GM18526 (cell line): ENCODE results near the gene MORC1.

Source experiments
- POLR2A ChIP-seq: IDR thresholded peaks from 3 replicates; pipeline ENCODE4 v1.6.1; 2011; ENCODE audit not compliant: insufficient read length; ENCODE audit errors: extremely low read depth

The MORC1 gene, protein sequence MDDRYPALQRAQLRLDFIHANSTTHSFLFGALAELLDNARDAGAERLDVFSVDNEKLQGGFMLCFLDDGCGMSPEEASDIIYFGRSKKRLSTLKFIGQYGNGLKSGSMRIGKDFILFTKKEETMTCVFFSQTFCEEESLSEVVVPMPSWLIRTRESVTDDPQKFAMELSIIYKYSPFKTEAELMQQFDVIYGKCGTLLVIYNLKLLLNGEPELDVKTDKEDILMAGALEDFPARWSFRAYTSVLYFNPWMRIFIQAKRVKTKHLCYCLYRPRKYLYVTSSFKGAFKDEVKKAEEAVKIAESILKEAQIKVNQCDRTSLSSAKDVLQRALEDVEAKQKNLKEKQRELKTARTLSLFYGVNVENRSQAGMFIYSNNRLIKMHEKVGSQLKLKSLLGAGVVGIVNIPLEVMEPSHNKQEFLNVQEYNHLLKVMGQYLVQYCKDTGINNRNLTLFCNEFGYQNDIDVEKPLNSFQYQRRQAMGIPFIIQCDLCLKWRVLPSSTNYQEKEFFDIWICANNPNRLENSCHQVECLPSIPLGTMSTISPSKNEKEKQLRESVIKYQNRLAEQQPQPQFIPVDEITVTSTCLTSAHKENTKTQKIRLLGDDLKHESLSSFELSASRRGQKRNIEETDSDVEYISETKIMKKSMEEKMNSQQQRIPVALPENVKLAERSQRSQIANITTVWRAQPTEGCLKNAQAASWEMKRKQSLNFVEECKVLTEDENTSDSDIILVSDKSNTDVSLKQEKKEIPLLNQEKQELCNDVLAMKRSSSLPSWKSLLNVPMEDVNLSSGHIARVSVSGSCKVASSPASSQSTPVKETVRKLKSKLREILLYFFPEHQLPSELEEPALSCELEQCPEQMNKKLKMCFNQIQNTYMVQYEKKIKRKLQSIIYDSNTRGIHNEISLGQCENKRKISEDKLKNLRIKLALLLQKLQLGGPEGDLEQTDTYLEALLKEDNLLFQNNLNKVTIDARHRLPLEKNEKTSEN

DNA sequence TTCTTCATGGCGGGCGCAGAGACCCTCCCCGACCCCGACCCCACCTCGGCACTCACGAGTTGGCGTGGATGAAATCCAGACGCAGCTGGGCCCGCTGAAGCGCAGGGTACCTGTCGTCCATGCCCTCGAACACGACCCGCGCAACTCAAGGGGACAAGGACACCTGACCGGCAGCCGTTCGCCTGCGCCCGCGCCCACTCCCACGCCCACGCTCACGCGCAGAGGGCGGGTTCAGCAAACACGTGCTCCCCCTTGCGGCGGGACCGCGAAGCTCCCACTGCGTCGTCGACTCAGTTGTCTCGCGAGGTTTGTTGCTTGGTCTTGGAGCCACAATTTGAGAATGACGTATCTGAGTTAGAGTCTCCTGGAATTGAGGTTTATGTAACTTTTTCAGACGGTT is at the start of gene MORC1:
TSS of gene MORC1 (minus strand) at position 196 of the 400 bp plus-strand sequence. CDS start at position 121, 75 bp downstream.
- no peak for TF ChIP-seq POLR2A

DNA sequence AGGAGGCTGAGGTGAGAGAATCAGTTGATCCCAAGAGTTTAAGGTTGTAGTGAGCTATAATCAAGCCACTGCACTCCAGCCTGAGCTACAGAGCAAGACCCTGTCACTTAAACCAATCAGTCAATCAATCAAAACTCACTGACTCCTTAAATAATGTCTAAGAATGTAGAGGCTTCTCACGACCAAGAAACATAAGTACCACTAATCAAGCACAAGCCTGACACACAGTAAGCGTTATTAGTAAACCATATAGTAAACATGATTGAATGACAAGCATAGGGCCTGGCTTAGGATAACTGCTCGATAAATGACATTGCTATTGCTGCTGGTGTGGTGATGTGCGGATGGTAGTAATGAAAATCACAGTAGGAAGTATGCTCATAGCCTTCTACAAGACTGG is 48.0 kb upstream of the MORC1 start:
- TF ChIP-seq POLR2A = no peak

DNA sequence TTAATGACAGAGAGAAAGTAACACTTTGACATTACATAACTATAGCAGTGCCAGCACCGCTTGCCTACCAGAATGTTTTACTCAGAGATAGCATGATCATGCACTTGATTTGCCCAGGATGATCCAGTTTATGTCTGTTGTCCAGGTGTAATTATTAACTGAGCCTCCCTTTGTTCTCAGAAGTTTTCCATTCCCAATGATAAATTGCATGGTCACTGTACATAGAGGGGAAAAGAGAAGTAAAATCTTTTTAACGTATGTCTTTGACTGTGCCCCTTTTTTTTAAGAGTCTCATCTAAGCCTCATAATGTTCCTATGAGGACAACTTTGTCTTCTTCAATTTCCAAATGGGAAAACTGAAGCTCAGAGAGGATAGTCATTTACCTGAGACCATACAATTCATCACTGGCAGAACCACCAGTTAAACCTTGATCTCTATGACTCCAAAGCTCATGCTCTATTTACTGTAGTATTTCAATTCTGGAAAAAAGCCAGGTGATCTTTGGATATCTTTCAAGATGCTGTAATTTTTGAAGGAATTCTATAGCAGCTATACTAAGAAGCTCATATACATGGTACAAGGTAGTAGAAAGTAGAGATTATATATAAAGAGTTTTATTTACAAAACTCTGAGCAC is 43.7 kb upstream of the MORC1 start:
- TF ChIP-seq POLR2A = no peak

DNA sequence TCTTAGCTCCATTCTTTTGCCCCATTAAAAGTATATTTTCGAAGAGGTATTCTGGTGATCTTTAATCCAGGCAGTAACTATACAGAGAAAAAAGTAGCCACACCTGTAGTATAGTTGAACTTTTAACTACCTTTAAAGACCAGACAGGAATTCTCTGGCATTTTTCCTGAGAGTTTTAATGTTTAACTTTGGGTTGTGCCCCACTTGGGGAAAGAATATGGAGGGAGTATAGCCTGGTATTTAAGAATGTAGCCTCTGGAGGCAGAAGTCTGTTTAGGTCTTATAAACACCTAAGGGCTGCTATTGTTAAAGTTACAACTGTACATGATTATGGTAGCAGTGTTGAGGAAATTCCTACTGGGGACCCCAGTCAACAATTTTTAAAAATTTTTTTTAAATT is 37.9 kb upstream of the MORC1 start:
- TF ChIP-seq POLR2A = no peak

DNA sequence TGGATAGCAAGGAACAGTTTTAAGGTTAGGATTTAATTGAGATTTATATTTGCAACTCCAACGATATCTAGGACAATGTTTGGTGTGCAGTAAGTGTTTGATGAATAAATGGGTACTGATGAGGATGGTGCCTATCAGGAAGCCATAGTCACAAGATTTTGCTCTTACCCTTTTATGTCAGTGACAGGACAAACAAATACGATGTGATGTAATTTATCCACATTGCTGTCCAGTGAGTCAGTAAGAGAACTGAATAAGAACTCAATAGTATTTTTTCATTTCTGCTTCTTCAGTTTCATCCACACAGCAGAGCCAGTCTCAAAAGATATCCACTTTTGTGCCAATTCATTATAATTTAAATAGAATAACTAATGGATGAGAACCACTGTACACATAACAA is 37.0 kb upstream of the MORC1 start:
- TF ChIP-seq POLR2A = no peak

- no peak for TF ChIP-seq POLR2A
Measured at GRCh38 chr3:109152320-109152719, 34.4 kb upstream of the MORC1 start.

DNA sequence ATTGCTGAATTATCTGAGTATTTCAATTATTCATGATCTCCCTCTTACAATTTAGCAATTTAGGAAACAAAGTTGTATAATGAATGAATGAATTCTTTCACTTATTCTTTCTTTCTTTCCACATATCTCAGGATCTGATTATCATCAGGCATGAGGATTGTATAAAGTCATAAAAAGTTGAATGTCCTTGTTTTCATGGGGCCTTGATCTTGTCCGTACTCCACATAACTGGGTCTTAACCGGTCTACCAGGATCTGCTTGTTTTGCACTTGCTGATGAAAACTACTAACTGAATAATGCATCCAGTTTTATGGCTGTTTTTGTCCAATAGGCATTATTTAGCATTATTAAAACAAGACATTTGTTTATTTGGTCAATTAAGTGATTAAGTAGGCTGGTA is 31.1 kb upstream of the MORC1 start:
- no peak for TF ChIP-seq POLR2A

DNA sequence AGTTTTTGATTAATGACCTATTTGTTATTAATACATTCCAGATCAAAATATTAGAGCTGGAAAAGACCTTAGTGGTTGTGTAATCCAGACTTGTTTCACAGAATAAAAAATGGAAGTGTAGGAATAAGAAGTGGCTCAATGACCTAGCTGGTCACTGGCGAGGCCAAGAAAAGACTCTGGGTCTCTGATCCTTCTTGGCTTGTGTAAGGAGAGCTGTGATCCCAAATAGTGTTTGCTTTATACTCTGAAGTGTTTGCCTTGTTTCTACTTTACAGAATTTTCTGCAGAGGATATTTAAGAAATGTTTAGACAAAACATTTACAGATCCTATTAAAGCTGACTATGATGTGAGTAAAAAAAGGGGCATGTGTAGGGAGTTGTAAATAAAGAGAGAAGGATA is 25.7 kb upstream of the MORC1 start:
- TF ChIP-seq POLR2A = no peak

GRCh38 chr3:109140318-109140717 is 22.4 kb upstream of the MORC1 start:
- no peak for TF ChIP-seq POLR2A

GRCh38 chr3:109137761-109138160 is 19.8 kb upstream of the MORC1 start:
- no peak for TF ChIP-seq POLR2A

DNA sequence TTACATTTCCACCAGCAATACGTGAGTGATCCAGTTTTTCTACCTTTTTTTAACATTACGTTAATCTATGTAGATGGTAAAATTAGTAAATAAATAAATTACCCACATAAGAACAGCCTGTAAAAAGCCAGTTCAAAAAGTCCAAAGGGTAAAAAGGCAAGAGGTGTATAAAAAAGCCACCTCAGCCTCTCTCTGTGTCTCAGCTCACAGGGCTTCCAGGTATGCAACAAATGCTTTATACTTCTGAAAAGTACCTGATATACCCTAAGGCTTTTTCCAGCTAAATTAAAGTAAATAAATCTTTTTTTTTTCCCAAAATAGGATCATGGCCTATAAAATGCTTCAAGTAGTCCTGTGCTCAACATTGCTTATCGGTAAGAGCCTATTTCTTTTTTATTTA is 18.6 kb upstream of the MORC1 start, which contains the start of gene C3orf85:
TSS of gene C3orf85 (plus strand) at position 197 of the 400 bp plus-strand sequence. CDS start at position 326, 129 bp downstream.
- TF ChIP-seq POLR2A = no peak

- TF ChIP-seq POLR2A = no peak
Measured at GRCh38 chr3:109132801-109133473, 15.0 kb upstream of the MORC1 start.

GRCh38 chr3:109131276-109131675 is 13.3 kb upstream of the MORC1 start:
- no peak for TF ChIP-seq POLR2A

DNA sequence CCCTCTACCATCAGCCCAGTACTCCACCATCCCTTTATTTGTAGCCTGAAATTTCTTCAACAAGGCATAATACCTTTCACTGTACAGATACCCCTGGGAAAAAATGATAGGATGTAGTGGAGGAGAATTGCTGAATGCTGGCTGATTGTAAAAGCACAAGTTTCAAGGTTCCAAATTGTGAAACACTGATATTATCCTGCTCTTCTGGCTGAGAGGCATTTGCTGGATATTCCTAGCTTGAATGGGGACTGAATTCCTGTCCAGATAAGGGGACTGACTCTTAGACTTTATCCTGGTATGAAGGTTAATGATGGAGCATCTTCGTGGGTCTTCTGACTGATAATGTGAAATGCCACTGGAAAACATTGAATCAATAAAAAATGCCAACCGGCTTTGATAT is 9.6 kb upstream of the MORC1 start:
- TF ChIP-seq POLR2A = no peak

DNA sequence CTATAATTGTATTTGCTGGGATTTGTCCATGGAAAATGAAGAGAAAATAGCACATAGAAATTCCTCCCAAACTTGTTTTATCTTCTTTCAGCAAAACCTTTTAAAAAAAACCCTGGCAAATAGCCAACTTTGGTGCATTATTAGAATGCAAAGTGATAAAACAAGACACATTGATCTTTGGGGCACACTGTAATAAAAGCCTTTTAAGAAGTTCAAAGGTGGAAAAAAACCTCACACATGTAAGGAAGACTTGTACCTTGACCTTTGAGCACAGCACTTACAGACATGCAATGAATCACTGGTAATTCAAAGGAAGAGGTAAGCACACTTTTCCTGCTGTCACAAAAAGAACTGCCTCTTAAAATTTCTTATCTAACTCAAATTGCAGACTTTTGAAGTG is 8.0 kb upstream of the MORC1 start:
- no peak for TF ChIP-seq POLR2A
